AG04450 (cell line): Measurements from ENCODE around the gene C20orf204. TPM values are rescaled to one million over a fixed set of nuclear protein-coding genes. Genes with fewer than 3 reads are reported as not detected.

Experiments
- CTCF ChIA-PET: fragments of 300-600, 350-600 bp; formaldehyde crosslinking; extraction: SDS; loops from one replicate; lab custom pipeline; 2022; ENCODE audit warnings: antibody characterized with exemption, inconsistent platforms; lab: Charles Lee
- POLR2A ChIA-PET: fragments of 350-600 bp; formaldehyde crosslinking; extraction: SDS; loops from one replicate; lab custom pipeline; 2021; ENCODE audit warnings: antibody characterized with exemption, inconsistent platforms; lab: Yijun Ruan, JAX
- DNase-seq: peaks from one replicate; pipeline ENCODE4 v3.0.0-alpha.2; 2011; ENCODE audit warnings: low read depth, low spot score
- H3K27ac ChIP-seq: one replicate; pipeline ENCODE4 v1.5.1; 2012; ENCODE audit warnings: low read depth, low read length, control low read depth
- H3K27me3 ChIP-seq: one replicate; pipeline ENCODE4 v1.6.0; 2012; ENCODE audit warnings: low read length; ENCODE audit not compliant: control insufficient read depth, insufficient read depth
- H3K4me3 ChIP-seq: 2 replicates; pipeline ENCODE4 v1.5.1; 2011; ENCODE audit warnings: mild to moderate bottlenecking, low read depth, low read length, control low read depth
- H3K9me3 ChIP-seq: 2 replicates; pipeline ENCODE4 v1.5.1; 2012; ENCODE audit warnings: low read length; ENCODE audit not compliant: control insufficient read depth, insufficient read depth
- polyA plus RNA-seq: library from polyadenylated mRNA; depleted of rRNA; stranded (reverse); fragments of >200 nt; gene quantifications from 2 replicates; pipeline ENCODE4 v1.2.3, GENCODE V29; 2011
- TF ChIP-seq, protein P1 (sequence below): IDR thresholded peaks from 2 replicates; pipeline ENCODE4 v1.5.1; 2011; ENCODE audit warnings: low read depth, low read length, control low read depth, inconsistent platforms

Gene C20orf204
- polyA plus RNA-seq, 1 experiment = 0.01 TPM

DNA sequence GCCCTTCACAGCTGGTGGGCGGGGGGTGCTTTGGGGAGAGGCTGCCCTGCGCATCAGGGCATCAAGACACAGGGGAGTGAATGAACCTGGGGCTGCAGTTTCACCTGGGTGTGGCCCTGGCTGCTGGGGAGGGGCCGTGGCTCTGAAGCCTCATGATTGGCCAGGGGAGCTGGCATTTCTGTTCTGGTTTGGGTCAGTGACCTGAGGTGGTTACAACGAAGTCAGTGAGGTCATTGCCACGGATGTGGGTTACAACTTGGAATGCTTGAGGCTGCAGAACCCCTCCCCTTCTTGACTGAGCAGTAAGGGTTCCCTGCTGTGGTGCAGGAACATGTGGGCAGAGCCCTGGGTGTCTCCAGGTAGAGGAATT, 30.0 kb downstream of the C20orf204 start:
- ChIA-PET CTCF (interaction anchor here (1.3 kb wide), 1 partner anchor 9 kb away, joined by 3 read pairs; no protein-coding TSS in a partner anchor), POLR2A (no interaction called here)
- Histone ChIP-seq H3K27ac (no peak overlapping the region), H3K9me3 (no peaks in the 10 kb centered on the region; the same call in 1 of the 2 replicates), H3K4me3 (no peak overlapping the region), H3K27me3 (no peaks in the 10 kb centered on the region)
- TF ChIP-seq, protein P1, sequence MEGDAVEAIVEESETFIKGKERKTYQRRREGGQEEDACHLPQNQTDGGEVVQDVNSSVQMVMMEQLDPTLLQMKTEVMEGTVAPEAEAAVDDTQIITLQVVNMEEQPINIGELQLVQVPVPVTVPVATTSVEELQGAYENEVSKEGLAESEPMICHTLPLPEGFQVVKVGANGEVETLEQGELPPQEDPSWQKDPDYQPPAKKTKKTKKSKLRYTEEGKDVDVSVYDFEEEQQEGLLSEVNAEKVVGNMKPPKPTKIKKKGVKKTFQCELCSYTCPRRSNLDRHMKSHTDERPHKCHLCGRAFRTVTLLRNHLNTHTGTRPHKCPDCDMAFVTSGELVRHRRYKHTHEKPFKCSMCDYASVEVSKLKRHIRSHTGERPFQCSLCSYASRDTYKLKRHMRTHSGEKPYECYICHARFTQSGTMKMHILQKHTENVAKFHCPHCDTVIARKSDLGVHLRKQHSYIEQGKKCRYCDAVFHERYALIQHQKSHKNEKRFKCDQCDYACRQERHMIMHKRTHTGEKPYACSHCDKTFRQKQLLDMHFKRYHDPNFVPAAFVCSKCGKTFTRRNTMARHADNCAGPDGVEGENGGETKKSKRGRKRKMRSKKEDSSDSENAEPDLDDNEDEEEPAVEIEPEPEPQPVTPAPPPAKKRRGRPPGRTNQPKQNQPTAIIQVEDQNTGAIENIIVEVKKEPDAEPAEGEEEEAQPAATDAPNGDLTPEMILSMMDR = no peak
- no peak for DNase-seq

DNA sequence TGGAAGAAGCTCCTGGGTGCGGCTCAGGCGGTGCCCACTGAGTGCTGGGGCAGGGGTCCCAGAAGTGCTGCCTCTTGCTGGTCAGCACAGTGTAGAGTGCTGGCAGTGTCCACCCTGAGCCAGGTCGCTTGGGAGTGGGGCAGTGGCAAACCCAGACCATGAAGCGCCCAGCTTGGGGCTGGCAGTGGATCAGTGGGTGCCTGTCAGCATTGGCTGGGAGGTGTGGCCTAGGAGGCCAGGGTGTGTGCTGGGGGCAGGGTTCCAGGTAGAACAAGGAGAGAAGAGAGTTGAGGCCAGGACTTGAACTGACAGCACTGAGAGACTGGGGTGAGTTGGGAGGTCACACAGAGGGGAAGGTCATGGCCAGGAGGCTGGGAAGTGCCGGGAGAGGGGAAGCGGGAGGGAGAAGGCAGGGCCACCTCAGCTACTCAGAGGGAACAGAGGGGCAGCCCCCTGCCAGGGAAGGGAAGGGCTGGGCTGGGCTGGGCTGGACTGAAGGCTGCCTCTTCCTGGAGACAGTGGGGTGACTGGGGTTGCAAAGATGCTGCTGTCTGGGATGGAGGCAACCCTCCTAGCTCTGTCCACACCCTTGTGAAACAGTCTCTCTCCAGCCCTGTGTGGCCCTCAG, 31.1 kb downstream of the C20orf204 start:
- TF ChIP-seq, protein P1 = no peak
- no peaks in the 10 kb centered on the region; the same call in 1 of the 2 replicates for H3K9me3 ChIP-seq
- CTCF ChIA-PET = interaction anchor here (0.6 to 1.3 kb wide), 2 partner anchors 10 to 12 kb away, joined by 3 read pairs; no protein-coding TSS in a partner anchor
- no peaks in the 10 kb centered on the region for H3K27me3 ChIP-seq
- H3K4me3 ChIP-seq = no peak overlapping the region
- no peak for DNase-seq
- H3K27ac ChIP-seq = no peak overlapping the region
- POLR2A ChIA-PET = no interaction called here

GRCh38 chr20:64067733-64068307, 31.8 kb downstream of the C20orf204 start:
- ChIA-PET CTCF (no interaction called here), POLR2A (no interaction called here)
- TF ChIP-seq, protein P1 = no peak
- no peaks in the 10 kb centered on the region for H3K27me3 ChIP-seq
- H3K27ac ChIP-seq = no peak overlapping the region
- no peaks in the 10 kb centered on the region; the same call in 1 of the 2 replicates for H3K9me3 ChIP-seq
- H3K4me3 ChIP-seq = no peak overlapping the region
- DNase-seq = no peak

- TF ChIP-seq, protein P1 = no peak
- no peak overlapping the region for H3K27ac ChIP-seq
- ChIA-PET POLR2A (no interaction called here), CTCF (no interaction called here)
- no peaks in the 10 kb centered on the region for H3K27me3 ChIP-seq
- no peak for DNase-seq
- no peaks in the 10 kb centered on the region; the same call in 1 of the 2 replicates for H3K9me3 ChIP-seq
- H3K4me3 ChIP-seq = no peak overlapping the region
These were observed 32.6 kb downstream of the C20orf204 start for GRCh38 chr20:64068386-64069208.

GRCh38 chr20:64069209-64069613, 33.2 kb downstream of the C20orf204 start:
- TF ChIP-seq, protein P1 = no peak
- Histone ChIP-seq H3K27ac (no peak overlapping the region), H3K4me3 (no peak overlapping the region), H3K27me3 (no peaks in the 10 kb centered on the region), H3K9me3 (no peaks in the 10 kb centered on the region; the same call in 1 of the 2 replicates)
- ChIA-PET POLR2A (no interaction called here), CTCF (no interaction called here)
- DNase-seq = no peak
